Osteocyte (in vitro differentiated cells): ENCODE data around the gene ARSA. TPM values are rescaled to one million over a fixed set of nuclear protein-coding genes. Genes with fewer than 3 reads are reported as not detected.

Source experiments
- DNase-seq: peaks from one replicate; pipeline ENCODE4 v3.0.0; 2021; ENCODE audit warnings: mixed read lengths; ENCODE audit not compliant: unreplicated experiment; ENCODE audit errors: extremely low spot score
- H3K27ac Mint-ChIP-seq: one replicate; pipeline ENCODE4 v1.8.0; 2021; ENCODE audit warnings: mild to moderate bottlenecking, mixed read lengths; ENCODE audit not compliant: unreplicated experiment
- H3K27me3 Mint-ChIP-seq: one replicate; pipeline ENCODE4 v1.8.0; 2021; ENCODE audit warnings: mixed read lengths; ENCODE audit not compliant: unreplicated experiment
- H3K36me3 Mint-ChIP-seq: one replicate; pipeline ENCODE4 v1.8.0; 2021; ENCODE audit warnings: mixed read lengths; ENCODE audit not compliant: unreplicated experiment
- H3K4me1 Mint-ChIP-seq: one replicate; pipeline ENCODE4 v1.8.0; 2021; ENCODE audit warnings: mixed read lengths; ENCODE audit not compliant: unreplicated experiment
- H3K4me3 Mint-ChIP-seq: one replicate; pipeline ENCODE4 v1.8.0; 2021; ENCODE audit warnings: mild to moderate bottlenecking, moderate library complexity, mixed read lengths; ENCODE audit not compliant: unreplicated experiment
- H3K9me3 Mint-ChIP-seq: one replicate; pipeline ENCODE4 v1.8.0; 2021; ENCODE audit warnings: mixed read lengths; ENCODE audit not compliant: unreplicated experiment
- total RNA-seq: library from RNA; stranded (reverse); gene quantifications from 2 replicates; pipeline ENCODE4 v1.2.1, GENCODE V29; 2021
- TF ChIP-seq, protein P1 (sequence below): fragments of 200-600 bp; sonication (generic); IDR thresholded peaks from 2 replicates; pipeline ENCODE4 v1.5.0; 2021; ENCODE audit warnings: antibody characterized with exemption, mild to moderate bottlenecking, moderate library complexity

The ARSA gene
- total RNA-seq, 1 donor from 2014 or later, result 43.5 TPM

DNA sequence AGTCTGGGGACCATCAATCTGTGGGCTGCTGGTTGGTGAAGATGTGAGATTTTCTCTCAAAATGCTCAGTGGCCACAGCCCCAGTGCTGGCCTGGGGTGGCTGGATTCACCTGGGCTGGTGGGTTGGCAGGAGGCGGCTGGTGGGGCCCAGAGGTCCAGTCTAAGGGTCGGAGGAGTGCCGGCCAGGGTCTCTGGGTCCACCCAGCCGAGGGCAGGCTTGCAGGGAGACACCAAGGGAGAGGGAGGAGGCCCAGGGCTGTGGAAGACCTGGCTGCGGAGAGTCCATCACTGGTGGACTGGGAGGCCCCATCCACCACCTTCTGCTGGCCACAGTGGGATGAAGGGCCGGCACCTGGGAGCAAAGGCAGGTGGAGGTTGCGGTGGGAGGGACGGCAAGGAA lies 44.1 kb upstream of the ARSA start:
- no peaks in the 10 kb centered on the region for H3K36me3 Mint-ChIP-seq
- H3K9me3 Mint-ChIP-seq, result no peaks in the 10 kb centered on the region
- no peak for DNase-seq
- no peak overlapping the region for H3K27ac Mint-ChIP-seq
- TF ChIP-seq, protein P1, sequence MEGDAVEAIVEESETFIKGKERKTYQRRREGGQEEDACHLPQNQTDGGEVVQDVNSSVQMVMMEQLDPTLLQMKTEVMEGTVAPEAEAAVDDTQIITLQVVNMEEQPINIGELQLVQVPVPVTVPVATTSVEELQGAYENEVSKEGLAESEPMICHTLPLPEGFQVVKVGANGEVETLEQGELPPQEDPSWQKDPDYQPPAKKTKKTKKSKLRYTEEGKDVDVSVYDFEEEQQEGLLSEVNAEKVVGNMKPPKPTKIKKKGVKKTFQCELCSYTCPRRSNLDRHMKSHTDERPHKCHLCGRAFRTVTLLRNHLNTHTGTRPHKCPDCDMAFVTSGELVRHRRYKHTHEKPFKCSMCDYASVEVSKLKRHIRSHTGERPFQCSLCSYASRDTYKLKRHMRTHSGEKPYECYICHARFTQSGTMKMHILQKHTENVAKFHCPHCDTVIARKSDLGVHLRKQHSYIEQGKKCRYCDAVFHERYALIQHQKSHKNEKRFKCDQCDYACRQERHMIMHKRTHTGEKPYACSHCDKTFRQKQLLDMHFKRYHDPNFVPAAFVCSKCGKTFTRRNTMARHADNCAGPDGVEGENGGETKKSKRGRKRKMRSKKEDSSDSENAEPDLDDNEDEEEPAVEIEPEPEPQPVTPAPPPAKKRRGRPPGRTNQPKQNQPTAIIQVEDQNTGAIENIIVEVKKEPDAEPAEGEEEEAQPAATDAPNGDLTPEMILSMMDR, result no peak
- peaks cover 11% of the 10 kb centered on the region for H3K4me1 Mint-ChIP-seq
- H3K4me3 Mint-ChIP-seq, result no peak overlapping the region
- peaks cover 43% of the 10 kb centered on the region for H3K27me3 Mint-ChIP-seq

DNA sequence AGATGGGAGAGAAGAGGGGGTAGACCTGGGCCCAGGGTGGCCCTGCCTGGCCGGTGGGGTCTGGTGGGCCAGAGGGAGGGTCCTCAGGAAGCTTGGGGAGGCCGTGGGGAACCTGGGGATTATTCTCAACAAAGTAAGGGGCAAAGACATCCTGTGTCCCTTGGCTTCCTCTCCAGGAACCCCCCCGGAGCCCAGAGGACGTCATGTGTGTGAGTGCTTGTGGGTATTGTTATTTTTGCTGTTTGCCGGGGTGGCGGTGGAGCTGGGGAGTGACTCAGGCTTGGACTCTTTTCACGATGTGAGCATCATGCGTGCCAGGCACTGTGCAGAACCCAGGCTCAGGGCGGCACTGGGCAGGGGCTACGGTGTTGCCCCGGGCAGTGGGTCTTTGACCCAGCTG lies 43.7 kb upstream of the ARSA start:
- Mint-ChIP-seq H3K36me3 (no peaks in the 10 kb centered on the region), H3K27me3 (peaks cover 43% of the 10 kb centered on the region)
- TF ChIP-seq, protein P1, result no peak

DNA sequence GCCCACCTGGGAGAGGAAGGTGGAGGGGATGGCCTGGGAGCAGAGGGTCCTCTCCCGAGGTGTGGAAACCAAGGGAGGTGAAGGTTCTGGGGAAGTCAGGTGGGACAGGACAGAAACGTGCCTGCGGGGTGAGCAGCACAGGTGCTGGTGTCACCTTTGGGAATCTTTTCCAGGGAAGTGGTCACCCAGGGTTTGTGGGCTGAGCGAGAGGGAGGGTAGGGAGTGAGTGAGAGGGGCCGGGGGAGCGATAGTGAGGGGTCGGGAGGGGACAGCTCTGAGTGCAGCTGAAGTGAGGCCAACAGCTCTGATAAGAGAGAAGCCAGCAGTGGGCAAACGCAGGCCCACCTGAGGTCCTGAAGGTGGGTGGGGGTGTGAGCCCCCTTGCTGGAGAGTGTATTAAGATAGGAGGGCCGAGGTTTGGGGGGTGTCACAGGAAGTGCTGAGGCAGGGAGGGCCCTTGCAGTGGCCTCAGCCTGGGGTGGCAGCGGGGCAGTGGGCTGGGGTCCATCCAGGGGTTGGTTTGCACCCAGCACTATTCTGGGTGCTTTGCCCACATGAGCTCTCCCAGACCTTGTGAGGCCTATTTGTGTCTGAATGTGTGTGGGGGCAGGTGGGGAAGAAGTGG lies 43.1 kb upstream of the ARSA start:
- TF ChIP-seq, protein P1, result no peak
- H3K4me3 Mint-ChIP-seq, result no peak overlapping the region
- no peaks in the 10 kb centered on the region for H3K9me3 Mint-ChIP-seq
- no peaks in the 10 kb centered on the region for H3K36me3 Mint-ChIP-seq
- H3K4me1 Mint-ChIP-seq, result peaks cover 11% of the 10 kb centered on the region
- DNase-seq, result no peak
- H3K27ac Mint-ChIP-seq, result no peak overlapping the region
- peaks cover 39% of the 10 kb centered on the region for H3K27me3 Mint-ChIP-seq

More for the DNA sequence above, 43.7 kb upstream of the ARSA start:
- H3K9me3 Mint-ChIP-seq, result no peaks in the 10 kb centered on the region
- H3K4me1 Mint-ChIP-seq, result peaks cover 11% of the 10 kb centered on the region
- H3K4me3 Mint-ChIP-seq, result no peak overlapping the region
- H3K27ac Mint-ChIP-seq, result no peak overlapping the region
- no peak for DNase-seq

DNA sequence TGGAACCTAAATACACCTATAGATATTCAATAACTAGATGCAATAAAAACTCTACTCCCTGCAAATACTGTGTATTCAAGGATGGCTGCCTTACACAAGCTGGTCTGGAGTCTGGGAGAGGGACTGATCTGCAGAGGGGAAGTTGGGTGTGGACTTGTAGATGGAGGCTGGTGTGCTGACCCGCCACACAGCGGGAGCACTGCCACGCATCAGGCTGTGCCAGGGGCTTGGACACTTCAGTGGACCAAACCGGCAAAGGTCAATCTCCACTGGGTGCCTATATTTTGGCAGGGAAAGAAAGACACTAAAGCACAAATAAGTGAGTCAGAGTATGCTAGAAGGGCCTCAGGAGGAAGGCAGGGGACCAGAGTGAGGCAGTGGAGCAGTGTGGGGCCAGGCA lies 42.6 kb upstream of the ARSA start:
- no peaks in the 10 kb centered on the region for H3K9me3 Mint-ChIP-seq
- TF ChIP-seq, protein P1, result no peak
- H3K4me3 Mint-ChIP-seq, result no peak overlapping the region
- H3K4me1 Mint-ChIP-seq, result peaks cover 11% of the 10 kb centered on the region
- H3K27me3 Mint-ChIP-seq, result peaks cover 34% of the 10 kb centered on the region
- no peak for DNase-seq
- H3K27ac Mint-ChIP-seq, result no peak overlapping the region
- no peaks in the 10 kb centered on the region for H3K36me3 Mint-ChIP-seq

DNA sequence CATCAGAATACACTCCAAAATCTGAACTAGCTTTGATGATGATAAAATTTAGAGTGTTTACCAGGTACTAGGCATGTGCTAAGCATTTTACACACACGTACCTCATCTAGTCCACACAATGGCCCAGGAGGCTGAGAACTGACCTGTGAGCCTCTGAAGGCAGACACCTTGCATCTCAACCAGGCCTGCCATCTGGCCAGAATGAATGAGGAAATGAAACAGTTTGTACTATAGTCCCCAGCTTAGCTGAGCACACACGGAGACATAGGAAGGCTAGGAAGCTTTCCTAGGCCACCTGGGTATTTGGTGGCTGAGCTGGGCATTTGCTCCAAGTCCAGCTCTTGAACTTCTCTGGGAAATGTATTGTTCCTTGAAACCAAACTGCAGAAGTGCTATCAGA lies 37.8 kb upstream of the ARSA start:
- DNase-seq, result no peak
- no peaks in the 10 kb centered on the region for H3K9me3 Mint-ChIP-seq
- H3K27me3 Mint-ChIP-seq, result peaks cover 28% of the 10 kb centered on the region
- TF ChIP-seq, protein P1, result no peak
- no peak overlapping the region for H3K27ac Mint-ChIP-seq
- H3K4me3 Mint-ChIP-seq, result no peak overlapping the region
- no peaks in the 10 kb centered on the region for H3K36me3 Mint-ChIP-seq
- peaks cover 4% of the 10 kb centered on the region for H3K4me1 Mint-ChIP-seq
